Sigmoid colon (tissue), 7 donors: ENCODE data around the gene C6orf89. TPM values are rescaled to one million over a fixed set of nuclear protein-coding genes. Genes with fewer than 3 reads are reported as not detected.

Experiments
- DNase-seq: peaks from one replicate; pipeline ENCODE4 v3.0.0-alpha.2; 2019
- H3K27ac ChIP-seq, 4 donors: fragments of 200-600 bp; sonication (generic); one replicate each; pipeline ENCODE4 v1.5.1; 2016 to 2019; ENCODE audit warnings: mild to moderate bottlenecking in 1 of 4
- H3K27me3 ChIP-seq, 3 donors: fragments of 200-600 bp; sonication (generic); one replicate each; pipeline ENCODE4 v1.5.1; 2019; ENCODE audit warnings: mild to moderate bottlenecking in 1 of 3
- H3K36me3 ChIP-seq, 4 donors: fragments of 200-600 bp; sonication (generic); one replicate each; pipeline ENCODE4 v1.5.1; 2016 to 2019
- H3K4me1 ChIP-seq, 4 donors: fragments of 200-600 bp; sonication (generic); one replicate each; pipeline ENCODE4 v1.5.1; 2017 to 2019
- H3K4me3 ChIP-seq, 4 donors: fragments of 200-600 bp; sonication (generic); one replicate each; pipeline ENCODE4 v1.5.1; 2017 to 2019; ENCODE audit warnings: mild to moderate bottlenecking in 2 of 4, moderate library complexity in 1 of 4
- H3K9me3 ChIP-seq, 4 donors: fragments of 200-600 bp in 3 of 4; sonication (generic) in 3 of 4; one replicate each; pipeline versions ENCODE4 v1.5.1 to v1.6.1; 2013 to 2019
- EP300 ChIP-seq, 4 donors: sonication (generic); formaldehyde crosslinking; IDR thresholded peaks; one replicate each; pipeline ENCODE4 v1.6.1; 2017; ENCODE audit warnings: antibody characterized with exemption in 4 of 4
- POLR2A ChIP-seq, 2 donors: fragments of 450-650 bp; IDR thresholded peaks; one replicate each; pipeline ENCODE4 v1.6.1; 2016; ENCODE audit warnings: antibody characterized with exemption in 2 of 2, mild to moderate bottlenecking in 2 of 2, moderate library complexity in 2 of 2
- POLR2AphosphoS5 ChIP-seq, 4 donors: sonication (generic); formaldehyde crosslinking; IDR thresholded peaks; one replicate each; pipeline ENCODE4 v1.6.1; 2017; ENCODE audit warnings: antibody characterized with exemption in 4 of 4
- WGBS, 2 donors: extraction: QIAGEN DNeasy Blood & Tissue Kit; methylation state at CpG; one replicate each; pipeline ENCODE4 v1.1.7; 2013; 5-methylcytosine and 5-hydroxymethylcytosine counted together
- intact Hi-C: fragments of 100-400 bp; cut with DNase I; formaldehyde crosslinking; loops from one replicate; pipeline ENCODE4 v1.15.1; 2023
- polyA plus RNA-seq, 3 donors: library from polyadenylated mRNA; stranded (reverse); fragments of 200-250 nt; gene quantifications; one replicate each; pipeline ENCODE4 v1.2.3, GENCODE V29; 2013
- total RNA-seq, 4 donors: library from RNA; depleted of rRNA; stranded (reverse); fragments of >200 nt; gene quantifications; one replicate each; pipeline ENCODE4 v1.1.0, GENCODE V29; 2016
- TF ChIP-seq, protein P1 (sequence below), 4 experiments: fragments of 450-650 bp in 3 of 4; fragments of 200-600 bp in 1 of 4; IDR thresholded peaks; one replicate each; pipeline ENCODE4 v1.5.1; 2016 to 2019; ENCODE audit warnings: antibody characterized with exemption in 4 of 4, mild to moderate bottlenecking in 3 of 4, moderate library complexity in 2 of 4
- donor health status: healthy with polysubstance abuse.
- donor health status: Bipolar disorder and iron deficiency.
- donor health status: healthy.

Gene C6orf89, protein sequence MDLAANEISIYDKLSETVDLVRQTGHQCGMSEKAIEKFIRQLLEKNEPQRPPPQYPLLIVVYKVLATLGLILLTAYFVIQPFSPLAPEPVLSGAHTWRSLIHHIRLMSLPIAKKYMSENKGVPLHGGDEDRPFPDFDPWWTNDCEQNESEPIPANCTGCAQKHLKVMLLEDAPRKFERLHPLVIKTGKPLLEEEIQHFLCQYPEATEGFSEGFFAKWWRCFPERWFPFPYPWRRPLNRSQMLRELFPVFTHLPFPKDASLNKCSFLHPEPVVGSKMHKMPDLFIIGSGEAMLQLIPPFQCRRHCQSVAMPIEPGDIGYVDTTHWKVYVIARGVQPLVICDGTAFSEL
- total RNA-seq (10 to 100 TPM; 37.3 to 51.4 (median 44.3) TPM), polyA plus RNA-seq (10 to 100 TPM in 2 of 3 donors, 1 to 10 TPM in 1; 5.5 to 36.6 (median 10.8) TPM)

DNA sequence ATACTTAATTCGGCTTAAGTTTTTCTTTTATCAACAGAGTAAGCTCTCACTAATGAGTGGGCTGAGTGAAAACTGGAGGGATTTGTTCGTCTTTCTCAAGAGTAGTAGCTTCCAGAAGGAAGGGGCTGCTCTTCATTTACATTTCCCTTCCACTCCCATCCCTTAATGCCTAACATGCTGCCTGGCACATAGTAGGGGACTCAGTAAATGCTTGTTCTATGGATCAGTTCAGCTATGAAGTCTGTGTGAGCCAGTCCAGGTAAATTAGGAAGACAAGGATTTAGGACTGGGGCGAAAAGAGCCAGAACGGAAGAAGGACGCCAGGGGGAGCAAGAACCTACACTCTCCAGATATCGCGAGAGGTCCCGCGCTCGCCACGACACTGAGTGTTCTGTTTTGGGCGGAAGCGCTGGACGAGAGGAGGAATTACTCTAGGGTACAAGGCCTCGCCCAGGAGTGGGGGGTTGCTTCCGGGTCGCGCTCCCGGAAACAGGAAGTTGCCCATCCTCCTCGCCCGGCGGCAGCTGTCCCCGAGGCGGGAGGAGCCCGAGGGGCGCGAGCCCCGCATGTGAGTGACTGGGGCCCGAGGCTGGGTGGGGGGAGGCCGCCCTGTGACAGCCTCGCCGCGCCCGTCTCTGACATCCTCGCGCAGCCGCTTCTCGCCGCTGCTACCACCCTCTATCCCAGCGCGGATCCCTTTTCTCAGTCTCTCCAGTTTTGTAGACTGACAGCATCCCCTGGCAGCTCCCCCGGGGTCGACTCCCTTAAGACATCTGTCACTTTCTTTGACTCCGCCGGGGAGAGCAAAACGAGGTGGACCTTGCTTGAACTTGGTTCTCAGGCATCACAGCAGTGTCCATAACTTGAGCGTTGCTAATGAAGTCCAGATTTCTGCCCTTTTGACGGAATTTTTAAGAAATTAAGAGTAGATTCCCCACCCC lies at the start of gene C6orf89:
Gene C6orf89, plus strand, starts transcription at position 492 of the 941 bp plus-strand sequence. CDS start 13,493 bp downstream, outside the sequence.
- Histone ChIP-seq H3K4me1 (peaks cover 0 to 37% (median 24%) of the 10 kb centered on the region in 4 donors), H3K36me3 (no peaks in the 10 kb centered on the region), H3K4me3 (peak within 1 kb of the TSS; percentile 69 to 84 (median 78)), H3K9me3 (no peaks in the 10 kb centered on the region), H3K27ac (peak within 1 kb of the TSS; percentile 85 to 89 (median 87)), H3K27me3 (no peaks in the 10 kb centered on the region)
- DNase-seq, result peak; percentile 99
- 3% methylated on average over 48 of the region's 48 CpGs for WGBS, 2 donors
- TF ChIP-seq EP300 (IDR thresholded peaks at IDR 0.05) (peak in 1 of 4 donors; percentile 56), POLR2A (IDR thresholded peaks at IDR 0.05) (peak; percentile 66), POLR2AphosphoS5 (IDR thresholded peaks at IDR 0.05) (peak; percentile 83 to 92 (median 88))
- TF ChIP-seq, protein P1, sequence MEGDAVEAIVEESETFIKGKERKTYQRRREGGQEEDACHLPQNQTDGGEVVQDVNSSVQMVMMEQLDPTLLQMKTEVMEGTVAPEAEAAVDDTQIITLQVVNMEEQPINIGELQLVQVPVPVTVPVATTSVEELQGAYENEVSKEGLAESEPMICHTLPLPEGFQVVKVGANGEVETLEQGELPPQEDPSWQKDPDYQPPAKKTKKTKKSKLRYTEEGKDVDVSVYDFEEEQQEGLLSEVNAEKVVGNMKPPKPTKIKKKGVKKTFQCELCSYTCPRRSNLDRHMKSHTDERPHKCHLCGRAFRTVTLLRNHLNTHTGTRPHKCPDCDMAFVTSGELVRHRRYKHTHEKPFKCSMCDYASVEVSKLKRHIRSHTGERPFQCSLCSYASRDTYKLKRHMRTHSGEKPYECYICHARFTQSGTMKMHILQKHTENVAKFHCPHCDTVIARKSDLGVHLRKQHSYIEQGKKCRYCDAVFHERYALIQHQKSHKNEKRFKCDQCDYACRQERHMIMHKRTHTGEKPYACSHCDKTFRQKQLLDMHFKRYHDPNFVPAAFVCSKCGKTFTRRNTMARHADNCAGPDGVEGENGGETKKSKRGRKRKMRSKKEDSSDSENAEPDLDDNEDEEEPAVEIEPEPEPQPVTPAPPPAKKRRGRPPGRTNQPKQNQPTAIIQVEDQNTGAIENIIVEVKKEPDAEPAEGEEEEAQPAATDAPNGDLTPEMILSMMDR (IDR thresholded peaks at IDR 0.05), result peak; percentile 84 to 98 (median 93)
- intact Hi-C loops, result loop anchor here (1.0 kb wide), 3 partner anchors 94 to 325 kb away; no protein-coding TSS in a partner anchor

DNA sequence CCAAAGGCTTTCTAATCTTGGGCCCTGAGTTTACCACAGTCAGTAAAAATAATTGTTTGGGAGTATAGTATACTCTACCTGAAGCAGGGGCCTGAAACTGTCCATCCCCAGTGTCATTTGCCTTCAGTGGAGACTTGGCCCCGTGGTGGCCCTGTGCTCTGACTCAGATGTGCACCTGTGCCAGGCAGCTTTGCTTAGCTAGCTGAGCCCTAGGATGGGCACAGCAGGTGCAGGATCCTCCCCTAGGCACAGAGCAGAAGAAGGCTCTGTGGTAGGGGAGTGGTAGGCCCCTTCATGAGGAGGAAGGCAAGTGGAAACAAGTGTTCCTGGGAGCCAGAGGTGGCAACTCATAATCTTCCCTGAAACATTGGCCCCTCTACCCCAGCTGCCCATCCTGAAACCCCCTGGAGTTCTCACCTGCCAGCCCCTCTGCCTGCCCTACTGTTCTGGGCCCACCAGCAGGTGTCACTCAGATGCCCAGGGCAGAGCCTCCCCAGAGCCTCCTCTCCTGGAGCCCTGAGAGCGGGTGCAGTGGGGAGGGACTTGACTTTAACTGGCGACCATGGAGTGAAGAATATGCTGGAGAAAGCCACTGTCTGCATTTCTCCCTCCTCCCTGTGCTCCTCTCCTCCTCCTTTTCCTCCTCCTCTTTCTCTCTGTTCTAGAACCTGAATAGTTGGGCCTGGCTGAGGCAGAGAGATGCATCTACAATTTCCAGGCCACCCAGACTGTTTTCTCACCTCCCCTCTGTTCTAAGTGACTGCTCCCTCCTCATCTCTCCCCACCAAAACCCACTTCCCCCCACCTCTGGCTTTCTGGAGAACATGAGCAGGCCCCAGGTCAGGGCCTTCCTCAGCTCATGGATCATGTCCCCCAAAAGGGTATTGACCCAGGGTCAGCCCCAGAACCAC lies 49.4 kb upstream of the C6orf89 start:
- 71 to 82% methylated on average over 3 of the region's 3 CpGs for WGBS, 2 donors

DNA sequence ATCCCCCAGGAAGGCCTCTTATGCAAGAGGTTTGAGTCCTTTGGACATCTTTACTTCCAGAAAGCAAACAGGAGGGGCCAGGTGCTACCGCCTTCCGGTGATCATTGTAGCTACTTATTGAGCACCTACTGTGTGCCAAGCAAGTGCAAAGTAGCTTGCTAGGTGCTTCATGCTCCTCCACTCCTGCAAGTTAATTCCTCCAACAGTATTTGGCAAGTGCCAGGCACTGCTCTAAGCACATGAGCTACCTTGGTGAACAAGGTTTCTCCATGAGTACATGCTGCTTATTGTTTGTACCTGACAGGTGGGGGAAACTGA lies 48.8 kb upstream of the C6orf89 start:
- H3K36me3 ChIP-seq, result no peaks in the 10 kb centered on the region
- H3K4me1 ChIP-seq, result peaks cover 0 to 29% (median 26%) of the 10 kb centered on the region in 4 donors
- peaks cover 0 to 19% (median 8%) of the 10 kb centered on the region in 3 donors for H3K27me3 ChIP-seq
- intact Hi-C loops, result no loop called here
- TF ChIP-seq, protein P1 (IDR thresholded peaks at IDR 0.05), result no peak
- DNase-seq, result no peak
- H3K9me3 ChIP-seq, result no peaks in the 10 kb centered on the region
- H3K4me3 ChIP-seq, result no peak overlapping the region
- no peak overlapping the region for H3K27ac ChIP-seq
- WGBS, 2 donors, result 86 to 94% methylated on average over 2 of the region's 2 CpGs

More for the DNA sequence above, 49.4 kb upstream of the C6orf89 start:
- Histone ChIP-seq H3K36me3 (no peaks in the 10 kb centered on the region), H3K27ac (no peak overlapping the region), H3K9me3 (no peaks in the 10 kb centered on the region), H3K4me3 (no peak overlapping the region), H3K27me3 (peaks cover 0 to 19% (median 8%) of the 10 kb centered on the region in 3 donors), H3K4me1 (peaks cover 0 to 24% (median 22%) of the 10 kb centered on the region in 4 donors)
- intact Hi-C loops, result no loop called here
- DNase-seq, result no peak
- TF ChIP-seq, protein P1 (IDR thresholded peaks at IDR 0.05), result no peak
- TF ChIP-seq POLR2AphosphoS5 (IDR thresholded peaks at IDR 0.05) (no peak), EP300 (IDR thresholded peaks at IDR 0.05) (no peak), POLR2A (IDR thresholded peaks at IDR 0.05) (no peak)

DNA sequence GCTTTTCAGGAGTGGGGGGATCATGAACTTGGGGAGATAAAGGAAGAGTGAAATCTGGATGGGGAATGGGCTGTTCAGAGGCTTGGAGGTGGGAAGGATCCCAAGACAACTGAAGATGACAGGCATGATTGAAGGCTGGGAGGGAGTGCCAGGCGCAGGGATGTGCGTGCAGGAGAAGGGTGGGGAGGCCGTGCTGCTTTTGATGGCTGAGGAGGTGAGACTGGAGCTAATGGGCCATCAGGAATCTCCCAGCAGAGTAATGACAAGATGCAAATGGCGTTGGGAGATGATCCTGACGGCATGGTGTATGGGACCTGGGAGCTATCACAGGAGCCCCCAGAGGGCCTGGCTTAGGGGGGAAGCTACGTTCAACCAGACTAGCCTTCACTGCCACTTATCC lies 48.1 kb upstream of the C6orf89 start:
- Histone ChIP-seq H3K27ac (no peak overlapping the region), H3K36me3 (no peaks in the 10 kb centered on the region), H3K27me3 (peaks cover 0 to 19% (median 8%) of the 10 kb centered on the region in 3 donors), H3K4me1 (peaks cover 0 to 29% (median 26%) of the 10 kb centered on the region in 4 donors), H3K9me3 (no peaks in the 10 kb centered on the region), H3K4me3 (no peak overlapping the region)
- intact Hi-C loops, result no loop called here
- no peak for DNase-seq
- 92% methylated on average over 6 of the region's 6 CpGs for WGBS, 2 donors
- no peak for TF ChIP-seq POLR2AphosphoS5 (IDR thresholded peaks at IDR 0.05)
- TF ChIP-seq POLR2A (IDR thresholded peaks at IDR 0.05), result no peak
- TF ChIP-seq EP300 (IDR thresholded peaks at IDR 0.05), result no peak
- TF ChIP-seq, protein P1 (IDR thresholded peaks at IDR 0.05), result no peak
